Measurements from ENCODE around the gene FIGN. TPM values are rescaled to one million over a fixed set of nuclear protein-coding genes. Genes with fewer than 3 reads are reported as not detected.

The FIGN gene
- total RNA-seq, 1 donor: 2.5 TPM

DNA sequence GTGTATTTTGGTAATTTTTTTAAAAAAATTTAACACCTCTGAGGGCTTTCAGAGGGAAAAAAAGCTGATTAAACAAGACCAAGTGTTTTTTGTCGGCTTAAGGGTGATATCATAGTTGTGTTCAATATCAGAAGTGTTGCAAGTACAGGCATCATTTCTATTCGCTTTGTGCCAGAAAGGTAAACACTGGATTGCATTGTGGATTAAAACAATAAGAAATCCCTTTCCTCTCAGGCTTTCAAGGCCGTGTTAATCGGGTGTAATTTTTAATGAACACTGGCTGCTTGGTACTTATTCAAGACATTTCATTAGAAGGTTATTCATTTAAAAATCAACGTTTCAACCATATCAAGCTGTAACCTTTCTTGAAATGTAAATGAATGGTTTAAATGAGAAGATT lies 18.3 kb downstream of the FIGN start:
- peaks cover 7% of the 10 kb centered on the region for H3K79me2 ChIP-seq (ENCODE audit: insufficient read depth, low read length)
- no peaks in the 10 kb centered on the region for H3K9me3 ChIP-seq (ENCODE audit: low read depth, low read length)
- H3K4me2 ChIP-seq (ENCODE audit: insufficient read depth, low read length): no peak overlapping the region
- no peak overlapping the region for H2AFZ ChIP-seq (ENCODE audit: low read length)
- H4K20me1 ChIP-seq (ENCODE audit: insufficient read depth, low read length): no peaks in the 10 kb centered on the region
- no peak overlapping the region for H3K4me3 ChIP-seq (ENCODE audit: insufficient read depth, low read length)
- H3K27me3 ChIP-seq (ENCODE audit: insufficient read depth, low read length): no peaks in the 10 kb centered on the region
- no peak overlapping the region for H3K27ac ChIP-seq (ENCODE audit: low read depth, low read length)
- H3K4me1 ChIP-seq (ENCODE audit: insufficient read depth, low read length): no peaks in the 10 kb centered on the region
- TF ChIP-seq, protein P1, sequence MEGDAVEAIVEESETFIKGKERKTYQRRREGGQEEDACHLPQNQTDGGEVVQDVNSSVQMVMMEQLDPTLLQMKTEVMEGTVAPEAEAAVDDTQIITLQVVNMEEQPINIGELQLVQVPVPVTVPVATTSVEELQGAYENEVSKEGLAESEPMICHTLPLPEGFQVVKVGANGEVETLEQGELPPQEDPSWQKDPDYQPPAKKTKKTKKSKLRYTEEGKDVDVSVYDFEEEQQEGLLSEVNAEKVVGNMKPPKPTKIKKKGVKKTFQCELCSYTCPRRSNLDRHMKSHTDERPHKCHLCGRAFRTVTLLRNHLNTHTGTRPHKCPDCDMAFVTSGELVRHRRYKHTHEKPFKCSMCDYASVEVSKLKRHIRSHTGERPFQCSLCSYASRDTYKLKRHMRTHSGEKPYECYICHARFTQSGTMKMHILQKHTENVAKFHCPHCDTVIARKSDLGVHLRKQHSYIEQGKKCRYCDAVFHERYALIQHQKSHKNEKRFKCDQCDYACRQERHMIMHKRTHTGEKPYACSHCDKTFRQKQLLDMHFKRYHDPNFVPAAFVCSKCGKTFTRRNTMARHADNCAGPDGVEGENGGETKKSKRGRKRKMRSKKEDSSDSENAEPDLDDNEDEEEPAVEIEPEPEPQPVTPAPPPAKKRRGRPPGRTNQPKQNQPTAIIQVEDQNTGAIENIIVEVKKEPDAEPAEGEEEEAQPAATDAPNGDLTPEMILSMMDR (IDR thresholded peaks at IDR 0.05; ENCODE audit: extremely low read depth, low read depth, low read length): no peak
- no peak for DNase-seq (ENCODE audit: insufficient read length, low spot score, missing footprints)
- no peaks in the 10 kb centered on the region for H3K36me3 ChIP-seq (ENCODE audit: insufficient read depth, low read length)

DNA sequence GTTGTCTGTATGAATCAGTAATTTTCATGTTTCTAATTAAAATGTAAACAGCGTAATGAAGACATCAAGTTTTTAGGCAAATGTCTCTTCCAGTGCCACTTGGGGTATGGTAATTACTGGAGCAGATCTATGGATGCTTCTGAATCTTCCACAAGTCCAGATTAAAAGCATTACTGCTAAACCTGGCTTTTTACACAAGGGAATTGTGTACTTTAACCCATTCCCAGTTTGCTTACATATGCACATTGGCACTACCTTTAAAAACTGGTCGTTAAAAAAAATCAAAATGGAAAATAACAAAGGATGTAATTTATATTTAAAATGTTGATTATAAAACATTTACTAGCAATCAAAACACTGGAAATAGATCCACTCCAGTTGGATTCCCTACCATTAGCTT lies 19.7 kb downstream of the FIGN start:
- no peak for DNase-seq (ENCODE audit: insufficient read length, low spot score, missing footprints)
- no peak overlapping the region for H2AFZ ChIP-seq (ENCODE audit: low read length)
- TF ChIP-seq, protein P1 (IDR thresholded peaks at IDR 0.05; ENCODE audit: extremely low read depth, low read depth, low read length): no peak
- H3K4me3 ChIP-seq (ENCODE audit: insufficient read depth, low read length): no peak overlapping the region
- no peaks in the 10 kb centered on the region for H3K27me3 ChIP-seq (ENCODE audit: insufficient read depth, low read length)
- H3K36me3 ChIP-seq (ENCODE audit: insufficient read depth, low read length): no peaks in the 10 kb centered on the region
- no peaks in the 10 kb centered on the region for H3K9me3 ChIP-seq (ENCODE audit: low read depth, low read length)
- no peaks in the 10 kb centered on the region for H3K4me1 ChIP-seq (ENCODE audit: insufficient read depth, low read length)
- no peaks in the 10 kb centered on the region for H4K20me1 ChIP-seq (ENCODE audit: insufficient read depth, low read length)
- no peak overlapping the region for H3K27ac ChIP-seq (ENCODE audit: low read depth, low read length)
- no peak overlapping the region for H3K4me2 ChIP-seq (ENCODE audit: insufficient read depth, low read length)
- H3K79me2 ChIP-seq (ENCODE audit: insufficient read depth, low read length): peaks cover 4% of the 10 kb centered on the region

DNA sequence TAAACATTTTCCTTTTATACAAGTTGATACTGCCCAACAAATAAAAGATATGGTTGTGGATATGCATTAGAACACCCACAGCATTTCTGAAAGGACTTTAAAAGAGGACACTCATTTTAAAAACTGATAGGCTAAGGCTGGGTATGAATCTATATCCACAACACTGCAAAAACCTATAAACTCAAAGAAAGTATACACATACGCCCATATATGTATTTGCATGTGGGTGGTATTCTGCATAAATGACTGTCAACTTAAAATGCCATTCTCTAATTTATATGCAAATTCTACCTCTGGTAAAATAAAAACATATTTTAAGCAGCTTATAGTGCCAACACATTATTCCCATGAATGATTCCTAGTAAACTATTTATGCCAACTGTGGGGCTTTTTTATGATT lies 20.1 kb downstream of the FIGN start:
- no peak overlapping the region for H3K4me3 ChIP-seq (ENCODE audit: insufficient read depth, low read length)
- no peaks in the 10 kb centered on the region for H3K4me1 ChIP-seq (ENCODE audit: insufficient read depth, low read length)
- H3K27me3 ChIP-seq (ENCODE audit: insufficient read depth, low read length): no peaks in the 10 kb centered on the region
- H3K36me3 ChIP-seq (ENCODE audit: insufficient read depth, low read length): no peaks in the 10 kb centered on the region
- no peak overlapping the region for H2AFZ ChIP-seq (ENCODE audit: low read length)
- TF ChIP-seq, protein P1 (IDR thresholded peaks at IDR 0.05; ENCODE audit: extremely low read depth, low read depth, low read length): no peak
- H3K4me2 ChIP-seq (ENCODE audit: insufficient read depth, low read length): no peak overlapping the region
- H3K79me2 ChIP-seq (ENCODE audit: insufficient read depth, low read length): peaks cover 4% of the 10 kb centered on the region
- H3K27ac ChIP-seq (ENCODE audit: low read depth, low read length): no peak overlapping the region
- H4K20me1 ChIP-seq (ENCODE audit: insufficient read depth, low read length): no peaks in the 10 kb centered on the region
- DNase-seq (ENCODE audit: insufficient read length, low spot score, missing footprints): no peak
- no peaks in the 10 kb centered on the region for H3K9me3 ChIP-seq (ENCODE audit: low read depth, low read length)

DNA sequence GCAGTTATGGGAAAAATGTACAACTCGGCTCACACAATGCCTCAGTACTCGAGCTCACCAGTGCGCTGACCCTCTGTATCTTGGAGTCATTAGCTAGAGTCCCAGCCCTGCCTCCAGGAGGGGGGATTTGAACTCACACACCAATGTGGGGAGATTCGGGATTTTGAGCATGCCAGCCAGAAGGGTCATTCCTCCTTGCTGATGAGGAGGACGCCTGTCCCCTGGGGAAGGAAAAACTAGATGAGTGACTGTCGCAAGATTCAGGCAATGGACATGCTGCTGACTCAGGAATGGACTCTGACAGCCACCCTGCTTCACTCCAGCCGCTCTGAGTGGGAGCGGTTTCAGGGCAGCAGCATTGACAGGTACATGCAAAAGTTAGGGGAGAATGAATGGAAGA lies 20.6 kb downstream of the FIGN start:
- Histone ChIP-seq H3K36me3 (ENCODE audit: insufficient read depth, low read length) (no peaks in the 10 kb centered on the region), H3K79me2 (ENCODE audit: insufficient read depth, low read length) (peaks cover 4% of the 10 kb centered on the region), H3K4me3 (ENCODE audit: insufficient read depth, low read length) (no peak overlapping the region), H3K27ac (ENCODE audit: low read depth, low read length) (no peak overlapping the region), H4K20me1 (ENCODE audit: insufficient read depth, low read length) (no peaks in the 10 kb centered on the region), H2AFZ (ENCODE audit: low read length) (no peak overlapping the region), H3K27me3 (ENCODE audit: insufficient read depth, low read length) (no peaks in the 10 kb centered on the region), H3K9me3 (ENCODE audit: low read depth, low read length) (no peaks in the 10 kb centered on the region), H3K4me2 (ENCODE audit: insufficient read depth, low read length) (no peak overlapping the region), H3K4me1 (ENCODE audit: insufficient read depth, low read length) (no peaks in the 10 kb centered on the region)
- TF ChIP-seq, protein P1 (IDR thresholded peaks at IDR 0.05; ENCODE audit: extremely low read depth, low read depth, low read length): no peak
- DNase-seq (ENCODE audit: insufficient read length, low spot score, missing footprints): no peak
